ENCODE measurements around the gene PFN2. TPM values are rescaled to one million over a fixed set of nuclear protein-coding genes. Genes with fewer than 3 reads are reported as not detected.

Gene PFN2
- polyA plus RNA-seq, 3 donors = not detected

DNA sequence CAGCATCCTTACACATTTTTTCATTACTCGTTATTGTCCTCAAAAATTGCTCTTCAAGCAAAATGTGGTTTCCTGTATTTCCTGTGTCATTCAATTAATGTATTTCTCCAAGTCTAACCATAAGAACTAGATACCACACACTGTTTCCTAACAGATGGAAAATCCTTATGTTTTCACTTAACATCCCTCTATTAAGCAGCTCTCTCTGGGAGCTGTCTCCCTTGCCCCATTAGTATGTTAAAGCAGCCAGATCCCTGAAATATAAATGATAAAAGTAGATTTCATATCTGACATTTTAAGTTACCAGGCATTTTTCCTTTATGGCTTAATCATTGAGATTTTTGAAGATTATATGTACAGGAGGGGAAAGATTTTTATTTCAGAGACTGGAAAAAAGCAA, 15.9 kb downstream of the PFN2 start:
- Mint-ChIP-seq H3K4me3 (no peak overlapping the region), H3K27me3 (ENCODE audit: low read depth in 3 of 3) (no peaks in the 10 kb centered on the region), H3K27ac (no peak overlapping the region), H3K9me3 (no peaks in the 10 kb centered on the region), H3K4me1 (peaks cover 10% of the 10 kb centered on the region), H3K36me3 (peaks cover 34 to 50% of the 10 kb centered on the region in 2 donors)
- H3K9me3 ChIP-seq (replicated peaks in 1 of 2; ENCODE audit: control insufficient read depth in 1 of 2, insufficient read depth in 1 of 2, low read length in 2 of 2) = no peaks in the 10 kb centered on the region
- H3K27ac ChIP-seq (ENCODE audit: low read depth in 1 of 2, low read length in 2 of 2) = no peak overlapping the region
- no peak for DNase-seq
- intact Hi-C loops (cut with micrococcal nuclease) = no loop called here
- H3K27me3 ChIP-seq (ENCODE audit: control insufficient read depth in 2 of 2, insufficient read depth in 2 of 2, low read length in 2 of 2) = no peaks in the 10 kb centered on the region
- no peak overlapping the region for H3K9ac ChIP-seq (ENCODE audit: insufficient read depth, low read length, poor library complexity, severe bottlenecking)
- WGBS (ENCODE audit: insufficient coverage) = no CpG with 5 or more reads among the region's 1 CpG
- peaks cover 97% of the 10 kb centered on the region for H4K20me1 ChIP-seq (ENCODE audit: insufficient read depth, low read length)
- no peak overlapping the region for H3K4me2 ChIP-seq (replicated peaks; ENCODE audit: extremely low read depth, low read length, poor library complexity, severe bottlenecking)
- H3K79me2 ChIP-seq (ENCODE audit: insufficient read depth, low read length) = no peaks in the 10 kb centered on the region
- TF ChIP-seq, protein P1, sequence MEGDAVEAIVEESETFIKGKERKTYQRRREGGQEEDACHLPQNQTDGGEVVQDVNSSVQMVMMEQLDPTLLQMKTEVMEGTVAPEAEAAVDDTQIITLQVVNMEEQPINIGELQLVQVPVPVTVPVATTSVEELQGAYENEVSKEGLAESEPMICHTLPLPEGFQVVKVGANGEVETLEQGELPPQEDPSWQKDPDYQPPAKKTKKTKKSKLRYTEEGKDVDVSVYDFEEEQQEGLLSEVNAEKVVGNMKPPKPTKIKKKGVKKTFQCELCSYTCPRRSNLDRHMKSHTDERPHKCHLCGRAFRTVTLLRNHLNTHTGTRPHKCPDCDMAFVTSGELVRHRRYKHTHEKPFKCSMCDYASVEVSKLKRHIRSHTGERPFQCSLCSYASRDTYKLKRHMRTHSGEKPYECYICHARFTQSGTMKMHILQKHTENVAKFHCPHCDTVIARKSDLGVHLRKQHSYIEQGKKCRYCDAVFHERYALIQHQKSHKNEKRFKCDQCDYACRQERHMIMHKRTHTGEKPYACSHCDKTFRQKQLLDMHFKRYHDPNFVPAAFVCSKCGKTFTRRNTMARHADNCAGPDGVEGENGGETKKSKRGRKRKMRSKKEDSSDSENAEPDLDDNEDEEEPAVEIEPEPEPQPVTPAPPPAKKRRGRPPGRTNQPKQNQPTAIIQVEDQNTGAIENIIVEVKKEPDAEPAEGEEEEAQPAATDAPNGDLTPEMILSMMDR (IDR thresholded peaks at IDR 0.05) = no peak
- H3K4me1 ChIP-seq (ENCODE audit: control insufficient read depth in 1 of 2, insufficient read depth in 2 of 2, low read length in 2 of 2) = no peaks in the 10 kb centered on the region
- no peak overlapping the region for H2AFZ ChIP-seq (ENCODE audit: insufficient read depth, low read depth, low read length, poor library complexity, severe bottlenecking)
- no peak overlapping the region for H3K4me3 ChIP-seq (replicated peaks in 1 of 3; ENCODE audit: low read depth in 2 of 3, low read length in 3 of 3)
- peaks cover 18 to 72% of the 10 kb centered on the region in 2 donors for H3K36me3 ChIP-seq (replicated peaks in 1 of 2; ENCODE audit: control insufficient read depth in 1 of 2, insufficient read depth in 2 of 2, low read length in 2 of 2)

DNA sequence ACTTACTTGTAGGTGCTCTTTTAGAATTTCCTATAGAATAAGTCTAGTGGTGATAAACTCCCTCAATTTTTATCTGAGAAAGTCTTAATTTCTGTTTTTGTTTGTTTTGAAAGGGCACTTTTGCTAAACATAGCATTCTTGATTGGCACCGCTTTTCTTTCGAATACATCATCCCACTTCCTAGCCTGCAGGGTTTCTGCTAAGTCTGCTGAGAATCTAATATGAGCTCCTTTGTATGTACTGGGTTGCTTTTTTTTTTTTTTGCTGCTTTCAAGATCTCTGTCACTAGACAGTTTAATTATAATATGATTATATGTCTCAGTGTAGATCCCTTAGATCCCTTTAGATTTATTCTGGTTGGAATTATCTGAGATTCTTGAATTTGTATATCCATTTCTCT, 21.5 kb downstream of the PFN2 start:
- H3K4me3 Mint-ChIP-seq = no peak overlapping the region
- Histone ChIP-seq H3K27ac (ENCODE audit: low read depth in 1 of 2, low read length in 2 of 2) (no peak overlapping the region), H3K4me2 (replicated peaks; ENCODE audit: extremely low read depth, low read length, poor library complexity, severe bottlenecking) (no peak overlapping the region), H3K79me2 (ENCODE audit: insufficient read depth, low read length) (peaks cover 16% of the 10 kb centered on the region), H3K4me3 (replicated peaks in 1 of 3; ENCODE audit: low read depth in 2 of 3, low read length in 3 of 3) (no peak overlapping the region), H3K9ac (ENCODE audit: insufficient read depth, low read length, poor library complexity, severe bottlenecking) (no peak overlapping the region), H2AFZ (ENCODE audit: insufficient read depth, low read depth, low read length, poor library complexity, severe bottlenecking) (no peak overlapping the region), H3K9me3 (replicated peaks in 1 of 2; ENCODE audit: control insufficient read depth in 1 of 2, insufficient read depth in 1 of 2, low read length in 2 of 2) (peaks cover 0 to 5% of the 10 kb centered on the region in 2 donors), H3K36me3 (replicated peaks in 1 of 2; ENCODE audit: control insufficient read depth in 1 of 2, insufficient read depth in 2 of 2, low read length in 2 of 2) (peaks cover 15 to 60% of the 10 kb centered on the region in 2 donors), H4K20me1 (ENCODE audit: insufficient read depth, low read length) (peaks cover 93% of the 10 kb centered on the region), H3K4me1 (ENCODE audit: control insufficient read depth in 1 of 2, insufficient read depth in 2 of 2, low read length in 2 of 2) (peaks cover 0 to 12% of the 10 kb centered on the region in 2 donors), H3K27me3 (ENCODE audit: control insufficient read depth in 2 of 2, insufficient read depth in 2 of 2, low read length in 2 of 2) (no peaks in the 10 kb centered on the region)
- H3K36me3 Mint-ChIP-seq = peaks cover 51 to 71% of the 10 kb centered on the region in 2 donors
- peaks cover 0 to 12% (median 7%) of the 10 kb centered on the region in 7 donors for H3K9me3 Mint-ChIP-seq
- peaks cover 26% of the 10 kb centered on the region for H3K4me1 Mint-ChIP-seq
- DNase-seq = no peak
- TF ChIP-seq, protein P1 (IDR thresholded peaks at IDR 0.05) = no peak
- intact Hi-C loops (cut with micrococcal nuclease) = no loop called here
- peaks cover 0 to 2% (median 0%) of the 10 kb centered on the region in 3 donors for H3K27me3 Mint-ChIP-seq (ENCODE audit: low read depth in 3 of 3)
- no CpG with 5 or more reads among the region's 2 CpGs for WGBS (ENCODE audit: insufficient coverage)
- H3K27ac Mint-ChIP-seq = peak overlapping the region in 1 of 7 donors; percentile 12
